Esophagus squamous epithelium (tissue), 4 donors: ENCODE data around the gene TNFSF11.

Experiments
- POLR2A ChIP-seq, 4 donors: fragments of 450-650 bp; IDR thresholded peaks; one replicate each; pipeline ENCODE4 v1.6.1; 2017; ENCODE audit warnings: antibody characterized with exemption in 4 of 4, mild to moderate bottlenecking in 4 of 4, moderate library complexity in 3 of 4
- TF ChIP-seq, protein P1 (sequence below), 6 experiments: fragments of 450-650 bp in 4 of 6; fragments of 200-600 bp in 2 of 6; sonication (generic) in 2 of 6; IDR thresholded peaks; one replicate each; pipeline ENCODE4 v1.5.1; 2016 to 2019; ENCODE audit warnings: antibody characterized with exemption in 6 of 6, mild to moderate bottlenecking in 4 of 6, moderate library complexity in 4 of 6

- no peak for TF ChIP-seq POLR2A (IDR thresholded peaks at IDR 0.05)
- TF ChIP-seq, protein P1, sequence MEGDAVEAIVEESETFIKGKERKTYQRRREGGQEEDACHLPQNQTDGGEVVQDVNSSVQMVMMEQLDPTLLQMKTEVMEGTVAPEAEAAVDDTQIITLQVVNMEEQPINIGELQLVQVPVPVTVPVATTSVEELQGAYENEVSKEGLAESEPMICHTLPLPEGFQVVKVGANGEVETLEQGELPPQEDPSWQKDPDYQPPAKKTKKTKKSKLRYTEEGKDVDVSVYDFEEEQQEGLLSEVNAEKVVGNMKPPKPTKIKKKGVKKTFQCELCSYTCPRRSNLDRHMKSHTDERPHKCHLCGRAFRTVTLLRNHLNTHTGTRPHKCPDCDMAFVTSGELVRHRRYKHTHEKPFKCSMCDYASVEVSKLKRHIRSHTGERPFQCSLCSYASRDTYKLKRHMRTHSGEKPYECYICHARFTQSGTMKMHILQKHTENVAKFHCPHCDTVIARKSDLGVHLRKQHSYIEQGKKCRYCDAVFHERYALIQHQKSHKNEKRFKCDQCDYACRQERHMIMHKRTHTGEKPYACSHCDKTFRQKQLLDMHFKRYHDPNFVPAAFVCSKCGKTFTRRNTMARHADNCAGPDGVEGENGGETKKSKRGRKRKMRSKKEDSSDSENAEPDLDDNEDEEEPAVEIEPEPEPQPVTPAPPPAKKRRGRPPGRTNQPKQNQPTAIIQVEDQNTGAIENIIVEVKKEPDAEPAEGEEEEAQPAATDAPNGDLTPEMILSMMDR (IDR thresholded peaks at IDR 0.05): no peak
These were observed at the start of gene TNFSF11 for GRCh38 chr13:42574011-42574410.
